Amniotic stem cell (primary cell): ENCODE results near the gene CALCOCO2.
"Not testable (repeated sequence)": the region's sequence is repeated elsewhere in the genome, so short reads cannot be mapped to it uniquely, and the experiment has no call there.

ENCODE experiments used
- DNase-seq: peaks from one replicate; lab custom pipeline; 2025; lab: John Stamatoyannopoulos, UW

The CALCOCO2 gene, protein sequence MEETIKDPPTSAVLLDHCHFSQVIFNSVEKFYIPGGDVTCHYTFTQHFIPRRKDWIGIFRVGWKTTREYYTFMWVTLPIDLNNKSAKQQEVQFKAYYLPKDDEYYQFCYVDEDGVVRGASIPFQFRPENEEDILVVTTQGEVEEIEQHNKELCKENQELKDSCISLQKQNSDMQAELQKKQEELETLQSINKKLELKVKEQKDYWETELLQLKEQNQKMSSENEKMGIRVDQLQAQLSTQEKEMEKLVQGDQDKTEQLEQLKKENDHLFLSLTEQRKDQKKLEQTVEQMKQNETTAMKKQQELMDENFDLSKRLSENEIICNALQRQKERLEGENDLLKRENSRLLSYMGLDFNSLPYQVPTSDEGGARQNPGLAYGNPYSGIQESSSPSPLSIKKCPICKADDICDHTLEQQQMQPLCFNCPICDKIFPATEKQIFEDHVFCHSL

DNA sequence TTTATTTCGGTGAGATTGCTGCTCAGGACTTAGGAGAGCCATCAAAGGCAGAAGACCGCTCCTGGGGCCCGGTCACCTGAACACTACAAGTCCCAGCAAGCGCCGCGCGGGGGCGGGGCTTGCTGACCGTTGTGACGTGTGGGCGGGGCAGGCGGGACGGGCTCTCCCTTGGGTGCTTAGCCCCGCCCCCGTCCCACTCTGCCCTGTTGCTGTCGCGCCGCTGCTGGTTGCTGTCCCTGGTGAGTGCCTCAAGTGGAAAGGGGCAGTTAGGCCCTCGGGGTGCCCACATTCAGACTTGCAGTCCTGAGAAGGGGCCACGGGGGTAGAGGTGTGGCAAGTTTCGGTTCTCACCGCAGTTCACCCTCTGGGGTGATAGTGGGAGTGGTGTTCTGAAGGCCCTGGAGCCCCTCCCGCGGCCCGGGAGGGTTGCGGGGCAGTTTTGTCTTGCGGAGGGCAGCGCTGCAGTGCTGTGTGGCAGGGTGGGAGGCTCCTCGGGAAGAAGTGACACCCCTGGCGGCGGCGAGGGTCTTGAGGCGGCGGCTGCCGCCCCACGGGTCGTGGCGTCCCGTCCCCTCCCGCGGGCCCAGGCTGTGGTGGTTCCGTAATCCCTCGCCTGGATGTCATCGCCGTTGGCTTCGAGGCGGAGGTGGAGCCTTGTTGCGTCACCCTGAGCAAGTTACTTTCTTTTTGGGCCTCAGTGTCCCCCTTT, at the start of gene CALCOCO2:
TSS of gene CALCOCO2 (plus strand) at position 196 of the 709 bp plus-strand sequence. CDS start 10,673 bp downstream, outside the sequence.
- peak; percentile 86 for DNase-seq

GRCh38 chr17:48787828-48788227, 43.0 kb upstream of the CALCOCO2 start:
- no peak for DNase-seq

GRCh38 chr17:48790607-48791127, 40.2 kb upstream of the CALCOCO2 start:
- DNase-seq = no peak

GRCh38 chr17:48791128-48792032, 39.5 kb upstream of the CALCOCO2 start:
- DNase-seq = peak; percentile 77

DNA sequence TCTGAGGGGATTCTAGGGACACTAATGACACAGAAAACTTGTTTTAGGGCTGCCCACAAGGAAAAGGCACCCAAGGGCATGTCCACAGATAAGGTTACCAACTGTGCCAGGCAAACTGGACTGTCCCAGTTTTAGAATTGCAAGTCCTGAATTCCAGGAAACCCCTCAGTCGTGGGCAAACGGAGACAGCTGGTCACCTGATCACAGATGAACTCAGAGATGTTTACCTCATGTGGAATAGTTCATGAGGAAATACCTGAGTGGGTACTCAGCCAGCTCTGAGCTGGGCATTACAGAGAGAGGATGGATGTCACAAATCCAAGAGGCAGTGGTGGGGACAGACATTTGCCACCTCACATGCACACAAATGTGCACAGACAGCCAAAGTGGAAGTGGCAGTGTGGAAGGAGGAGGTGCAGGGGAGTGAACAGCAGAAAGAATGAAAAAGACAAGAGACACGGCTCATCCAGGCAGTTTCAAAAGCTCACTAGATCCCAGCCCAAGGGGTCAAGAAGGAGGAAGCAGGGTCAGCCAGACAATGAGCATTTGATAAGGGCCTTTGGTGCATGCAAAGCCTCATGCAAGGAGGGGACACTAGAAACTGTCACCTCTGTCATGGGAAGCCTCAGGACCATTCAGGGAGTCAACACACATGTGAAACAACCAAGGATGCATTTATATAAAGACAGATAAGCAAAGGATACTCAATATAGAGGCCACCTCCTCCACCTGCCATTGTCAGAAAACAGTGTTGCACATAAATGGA, 38.6 kb upstream of the CALCOCO2 start:
- no peak for DNase-seq

- peak; percentile 22 for DNase-seq
These were observed 35.2 kb upstream of the CALCOCO2 start for GRCh38 chr17:48795444-48796162.

DNA sequence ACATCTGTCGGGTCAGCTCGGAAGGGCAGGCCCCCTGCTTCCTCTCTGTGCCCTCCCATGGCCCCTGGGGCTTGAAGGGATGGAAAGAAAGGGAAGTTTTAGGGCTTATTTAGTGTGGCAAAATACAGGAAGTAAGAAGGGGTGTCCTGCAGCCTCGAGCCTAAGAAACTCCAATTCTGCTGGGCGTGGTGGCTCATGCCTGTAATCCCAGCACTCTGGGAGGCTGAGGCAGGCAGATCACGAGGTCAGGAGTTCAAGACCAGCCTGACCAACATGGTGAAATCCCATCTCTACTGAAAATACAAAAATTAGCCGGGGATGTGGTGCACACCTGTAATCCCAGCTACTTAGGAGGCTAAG, 34.7 kb upstream of the CALCOCO2 start:
- not testable (repeated sequence) for DNase-seq

DNA sequence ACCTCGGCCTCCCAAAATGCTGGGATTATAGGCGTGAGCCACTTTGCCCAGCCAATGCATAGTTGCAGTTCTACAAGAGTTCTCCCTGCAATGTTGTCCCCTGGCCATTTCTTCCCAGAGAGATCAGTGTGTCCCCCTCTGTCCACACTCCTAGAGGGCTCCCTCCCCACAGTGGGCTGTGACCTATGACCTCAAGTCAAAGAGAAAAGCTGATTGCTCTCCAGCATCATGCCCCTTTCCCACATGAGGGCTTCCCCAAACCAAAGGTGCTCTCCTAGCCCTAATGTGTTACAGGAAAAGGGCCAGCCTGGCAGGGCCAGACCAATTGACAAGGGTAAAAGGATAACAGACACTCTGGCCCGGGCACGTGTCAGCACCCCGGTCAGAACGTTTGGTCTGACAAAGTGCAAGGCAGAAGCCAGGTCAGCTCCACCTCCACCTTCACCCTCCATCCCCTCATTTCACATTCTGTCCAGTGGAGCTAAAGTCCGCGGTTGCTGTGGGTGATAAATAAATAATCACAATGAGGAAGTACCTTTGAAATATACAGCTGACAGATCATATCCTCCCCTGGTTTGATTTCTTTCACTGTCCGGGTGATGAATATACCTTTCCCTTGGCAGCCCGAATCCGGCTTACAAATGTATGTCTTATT, 31.6 kb upstream of the CALCOCO2 start:
- DNase-seq = no peak

GRCh38 chr17:48800626-48801217, 30.1 kb upstream of the CALCOCO2 start:
- no peak for DNase-seq

DNA sequence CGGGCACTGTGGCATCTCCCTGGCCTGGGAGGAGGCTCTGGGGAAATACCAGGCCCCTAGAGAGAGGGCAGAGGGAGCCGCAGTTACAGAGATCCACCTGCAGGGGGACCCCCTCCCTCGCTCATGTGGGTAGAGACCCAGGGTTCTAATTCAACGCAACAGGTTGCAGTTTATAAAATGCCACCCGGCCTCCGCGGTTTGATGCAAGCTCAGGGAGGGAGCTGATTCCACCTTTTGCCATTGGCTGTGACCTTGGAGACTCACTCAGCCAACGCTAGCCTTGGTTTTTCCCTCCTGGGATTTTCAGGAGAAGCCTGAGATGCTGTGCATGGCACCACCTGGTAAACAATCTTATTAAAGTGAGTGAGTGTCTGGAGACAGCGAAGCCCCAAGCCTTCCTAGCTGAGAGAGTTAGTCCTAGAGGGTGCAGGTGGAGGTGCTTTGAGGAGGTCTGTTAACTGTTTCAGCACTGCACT, 25.9 kb upstream of the CALCOCO2 start:
- DNase-seq = no peak

DNA sequence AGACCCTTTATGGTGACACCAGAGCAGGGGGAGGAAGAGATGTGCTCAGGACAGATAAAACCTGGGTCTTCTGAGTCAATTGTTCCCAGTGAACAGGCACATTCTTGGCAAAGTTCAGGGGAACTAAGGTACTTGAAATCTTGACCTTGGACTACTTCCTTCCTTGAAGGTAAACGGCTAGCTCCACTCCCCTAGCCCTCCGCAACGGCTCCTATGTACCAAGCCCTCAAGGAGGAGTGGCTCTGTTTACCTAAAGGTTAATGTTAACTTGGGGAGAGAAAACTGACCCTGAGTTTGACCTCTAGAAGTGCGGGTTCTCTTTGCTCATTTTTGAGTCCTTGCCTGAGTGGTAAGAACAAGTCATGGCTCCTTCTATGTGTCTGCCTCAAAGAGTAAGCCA, 21.7 kb upstream of the CALCOCO2 start:
- no peak for DNase-seq

- DNase-seq = no peak
These were observed 18.8 kb upstream of the CALCOCO2 start for GRCh38 chr17:48812001-48812400.

- no peak for DNase-seq
These were observed 16.3 kb upstream of the CALCOCO2 start for GRCh38 chr17:48814504-48814903.

GRCh38 chr17:48815311-48815710, 15.5 kb upstream of the CALCOCO2 start:
- no peak for DNase-seq

GRCh38 chr17:48816438-48816773, 14.4 kb upstream of the CALCOCO2 start:
- no peak for DNase-seq

DNA sequence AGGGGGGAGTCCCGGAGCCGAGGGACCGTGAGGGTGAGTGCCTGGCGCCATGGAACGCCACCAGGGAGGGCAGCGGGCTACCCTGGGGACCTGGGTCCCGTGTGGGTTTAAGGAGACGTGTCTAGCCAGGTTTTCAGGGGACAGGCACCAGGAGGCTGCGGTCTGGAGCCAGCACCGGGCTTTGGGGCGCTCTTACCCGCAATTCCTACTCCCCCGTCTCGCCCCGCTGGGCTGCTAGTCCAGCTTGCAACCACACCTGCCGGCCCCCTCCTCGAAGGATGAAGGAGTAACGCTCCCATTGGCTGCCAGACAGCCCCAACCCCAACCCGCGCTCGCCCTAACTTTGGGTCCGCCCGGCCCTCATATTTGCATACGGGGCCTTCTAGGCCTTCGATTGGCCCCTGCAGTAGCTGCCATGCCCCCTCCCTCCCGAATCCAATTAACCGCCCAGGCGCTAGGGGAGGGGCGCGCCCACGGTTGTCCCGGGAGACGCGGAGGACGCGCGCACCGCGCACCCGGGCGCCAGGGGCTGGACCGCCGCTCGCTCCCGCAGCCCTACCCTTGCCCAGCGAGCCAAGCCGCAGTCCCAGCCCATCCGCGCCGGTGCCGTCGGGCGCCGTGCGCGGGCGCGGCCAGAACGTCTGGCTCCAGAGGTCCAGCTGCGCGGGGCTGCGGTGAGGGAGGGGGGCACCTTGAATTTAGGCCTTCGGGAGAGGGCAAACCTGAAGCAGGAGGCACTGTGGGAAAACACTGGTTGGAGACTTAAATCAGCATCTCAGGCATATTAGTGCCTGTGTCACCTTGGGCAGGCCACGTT, 13.9 kb upstream of the CALCOCO2 start, which contains the start of gene TTLL6:
TSS of gene TTLL6 (minus strand) at position 456 of the 817 bp plus-strand sequence. CDS start at position 299, 157 bp downstream.
- no peak for DNase-seq

DNA sequence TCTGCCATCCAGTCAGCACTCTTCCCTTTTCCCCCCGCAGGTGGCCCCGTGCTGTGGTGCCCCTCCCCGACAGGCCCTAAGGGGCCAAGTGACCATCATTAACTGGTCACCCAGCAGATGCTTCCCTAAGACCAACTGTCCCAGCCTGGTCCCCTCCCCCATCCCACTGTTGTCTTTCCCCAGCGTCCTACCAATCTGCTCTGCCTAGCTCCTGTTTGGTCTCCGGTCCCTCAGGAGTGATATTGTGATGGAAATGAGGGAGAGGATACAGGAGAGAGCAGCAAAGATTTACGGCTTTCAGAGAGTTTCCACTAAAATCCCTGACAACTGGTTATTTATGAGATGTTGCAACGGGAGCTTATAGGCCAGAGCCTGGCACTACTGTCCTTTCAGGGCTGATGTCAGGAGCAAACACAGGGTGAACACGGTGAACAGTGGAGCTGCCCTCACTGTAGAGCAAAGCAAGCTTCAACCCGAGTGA, 12.4 kb upstream of the CALCOCO2 start:
- DNase-seq = no peak

- no peak for DNase-seq
These were observed 11.4 kb upstream of the CALCOCO2 start for GRCh38 chr17:48819466-48819865.
